Left hindlimb (tissue), 1 donor: ENCODE data around the gene MED29.

Experiments
- DNase-seq: peaks from one replicate; pipeline ENCODE4 v3.0.0-alpha.2; 2018

The MED29 gene

GRCh38 chr19:39433480-39434079, 42.4 kb downstream of the MED29 start:
- DNase-seq, result no peak

- DNase-seq, result no peak
Observed at GRCh38 chr19:39434123-39435076, 43.2 kb downstream of the MED29 start.

GRCh38 chr19:39435499-39436349, 44.5 kb downstream of the MED29 start, which contains the start of gene RPS16:
Gene RPS16 (minus strand): TSS chr19:39435949. CDS start chr19:39435895, 54 bp downstream.
- peak; percentile 99 for DNase-seq

GRCh38 chr19:39436350-39436716, 45.2 kb downstream of the MED29 start:
- no peak for DNase-seq

GRCh38 chr19:39438270-39438934, 47.2 kb downstream of the MED29 start:
- no peak for DNase-seq

GRCh38 chr19:39444598-39445195, 53.5 kb downstream of the MED29 start:
- DNase-seq, result no peak

GRCh38 chr19:39445196-39446111, 54.3 kb downstream of the MED29 start, which contains the start of gene SUPT5H:
Gene SUPT5H (plus strand): TSS chr19:39445582. CDS start chr19:39445891, 309 bp downstream.
- DNase-seq, result peak; percentile 97

GRCh38 chr19:39446365-39447084, 55.3 kb downstream of the MED29 start:
- DNase-seq, result no peak

- DNase-seq, result no peak
Observed at GRCh38 chr19:39448271-39448670, 57.1 kb downstream of the MED29 start.

GRCh38 chr19:39449116-39449797, 58.1 kb downstream of the MED29 start:
- no peak for DNase-seq
